Placental pericyte (primary cell): ENCODE measurements around the gene ATP2C1. TPM values are rescaled to one million over a fixed set of nuclear protein-coding genes. Genes with fewer than 3 reads are reported as not detected.

Experiments
- small RNA-seq: library from RNA; depleted of rRNA; stranded (forward); fragments of <200 nt; gene quantifications from one replicate; pipeline ENCODE3, GENCODE V24; 2012; ENCODE audit warnings: low replicate concordance
- total RNA-seq: library from RNA; depleted of rRNA; stranded (reverse); fragments of >200 nt; gene quantifications from 2 replicates; pipeline ENCODE4 v1.2.3, GENCODE V29; 2012

The ATP2C1 gene, protein sequence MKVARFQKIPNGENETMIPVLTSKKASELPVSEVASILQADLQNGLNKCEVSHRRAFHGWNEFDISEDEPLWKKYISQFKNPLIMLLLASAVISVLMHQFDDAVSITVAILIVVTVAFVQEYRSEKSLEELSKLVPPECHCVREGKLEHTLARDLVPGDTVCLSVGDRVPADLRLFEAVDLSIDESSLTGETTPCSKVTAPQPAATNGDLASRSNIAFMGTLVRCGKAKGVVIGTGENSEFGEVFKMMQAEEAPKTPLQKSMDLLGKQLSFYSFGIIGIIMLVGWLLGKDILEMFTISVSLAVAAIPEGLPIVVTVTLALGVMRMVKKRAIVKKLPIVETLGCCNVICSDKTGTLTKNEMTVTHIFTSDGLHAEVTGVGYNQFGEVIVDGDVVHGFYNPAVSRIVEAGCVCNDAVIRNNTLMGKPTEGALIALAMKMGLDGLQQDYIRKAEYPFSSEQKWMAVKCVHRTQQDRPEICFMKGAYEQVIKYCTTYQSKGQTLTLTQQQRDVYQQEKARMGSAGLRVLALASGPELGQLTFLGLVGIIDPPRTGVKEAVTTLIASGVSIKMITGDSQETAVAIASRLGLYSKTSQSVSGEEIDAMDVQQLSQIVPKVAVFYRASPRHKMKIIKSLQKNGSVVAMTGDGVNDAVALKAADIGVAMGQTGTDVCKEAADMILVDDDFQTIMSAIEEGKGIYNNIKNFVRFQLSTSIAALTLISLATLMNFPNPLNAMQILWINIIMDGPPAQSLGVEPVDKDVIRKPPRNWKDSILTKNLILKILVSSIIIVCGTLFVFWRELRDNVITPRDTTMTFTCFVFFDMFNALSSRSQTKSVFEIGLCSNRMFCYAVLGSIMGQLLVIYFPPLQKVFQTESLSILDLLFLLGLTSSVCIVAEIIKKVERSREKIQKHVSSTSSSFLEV
- total RNA-seq: 123 and 244 TPM in 2 replicates

GRCh38 chr3:130893376-130894129, at the start of gene ATP2C1:
Gene ATP2C1 (plus strand): TSS chr3:130894084. CDS start chr3:130894770, 686 bp downstream.

DNA sequence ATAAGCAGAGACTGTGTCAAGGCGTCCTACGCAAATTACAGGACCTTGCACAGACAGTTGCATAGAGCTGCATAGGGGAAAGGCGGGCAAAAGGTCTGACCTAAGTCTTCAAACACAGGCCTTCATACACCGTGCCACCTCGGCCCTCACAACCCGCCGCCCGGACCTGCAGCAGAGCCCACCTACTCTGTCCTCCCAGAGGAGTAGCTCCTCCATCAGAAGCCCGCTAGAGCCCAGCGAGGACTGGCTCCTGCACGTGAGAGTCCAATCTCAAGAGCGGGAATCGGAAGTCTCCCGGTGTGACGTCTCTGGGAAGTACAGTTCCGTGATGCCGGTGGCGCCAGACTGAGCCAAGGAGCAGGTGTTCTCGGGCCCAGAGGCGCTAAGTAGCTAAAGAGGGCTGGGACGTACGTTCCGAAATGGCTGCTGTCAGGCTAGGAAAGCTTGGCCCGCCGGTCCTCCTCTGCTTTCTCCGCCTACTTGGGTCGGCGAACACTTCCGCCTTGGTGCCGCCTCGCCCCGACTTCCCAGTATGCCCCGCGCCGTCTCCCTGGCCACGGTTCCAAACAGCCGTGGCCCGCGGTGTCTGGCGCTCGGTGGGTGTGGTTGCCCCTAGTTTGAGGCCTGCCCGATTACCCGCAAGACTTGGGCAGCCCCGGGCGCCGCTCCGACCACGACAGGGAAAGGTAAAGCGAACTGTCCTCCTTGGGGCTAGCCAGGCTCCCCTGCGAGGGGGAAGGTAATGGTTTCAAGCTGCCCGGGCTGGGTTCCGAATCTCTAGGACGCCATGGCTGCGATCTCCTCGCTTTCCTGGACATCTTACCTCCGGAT, 132.7 kb downstream of the ATP2C1 start, which contains the start of the genes ASTE1 and NEK11:
ASTE1 (minus strand) TSS at position 505 of the 831 bp plus-strand sequence. CDS start 1,519 bp downstream, outside the sequence.
NEK11 (plus strand) TSS at position 557 of the 831 bp plus-strand sequence. CDS start 2,832 bp downstream, outside the sequence.

Small RNAs within 50 kb of the gene (small RNA-seq; reads per million reads assigned to genes)
- not detected for gene RF00019

Other genes starting within 250 kb of the ATP2C1 start
- gene PIK3R4, start 147.3 kb upstream of the ATP2C1 start, total RNA-seq: 20.4 and 37.2 TPM in 2 replicates
- 4.7 and 6.1 TPM in 2 replicates for gene ASTE1, start 132.7 kb downstream of the ATP2C1 start, total RNA-seq
- 5.7 and 5.9 TPM in 2 replicates for gene NEK11, start 132.8 kb downstream of the ATP2C1 start, total RNA-seq